Trophoblast cell (in vitro differentiated cells and primary cell): ENCODE results near the gene CHD3.

ENCODE experiments used
- DNase-seq, 2 donors: peaks; one replicate each; pipeline ENCODE4 v3.0.0-alpha.2; 2016
- H2AFZ ChIP-seq: 2 replicates; pipeline ENCODE4 v1.6.1; 2013; ENCODE audit warnings: low read length, moderate library complexity, mild to moderate bottlenecking; ENCODE audit not compliant: insufficient read depth, poor library complexity
- H2AK5ac ChIP-seq: 2 replicates; pipeline ENCODE4 v1.6.1; 2013; ENCODE audit warnings: mild to moderate bottlenecking, low read length
- H2BK120ac ChIP-seq: 2 replicates; pipeline ENCODE4 v1.6.1; 2013; ENCODE audit warnings: low read length, mild to moderate bottlenecking, moderate library complexity; ENCODE audit not compliant: insufficient read depth, poor library complexity
- H2BK12ac ChIP-seq: 2 replicates; pipeline ENCODE4 v1.6.1; 2013; ENCODE audit warnings: mild to moderate bottlenecking, low read length, moderate library complexity
- H2BK5ac ChIP-seq: 2 replicates; pipeline ENCODE4 v1.6.1; 2013; ENCODE audit warnings: low read length, low read depth, moderate library complexity, mild to moderate bottlenecking; ENCODE audit not compliant: poor library complexity
- H3K14ac ChIP-seq: 2 replicates; pipeline ENCODE4 v1.6.1; 2013; ENCODE audit warnings: mild to moderate bottlenecking, low read length
- H3K18ac ChIP-seq: 2 replicates; pipeline ENCODE4 v1.6.1; 2013; ENCODE audit warnings: mild to moderate bottlenecking, low read length
- H3K23ac ChIP-seq: 2 replicates; pipeline ENCODE4 v1.6.1; 2013; ENCODE audit warnings: low read length
- H3K27ac ChIP-seq: 2 replicates; pipeline ENCODE4 v1.5.1; 2013; ENCODE audit warnings: low read depth, mild to moderate bottlenecking, inconsistent platforms, low read length, moderate library complexity
- H3K27me3 ChIP-seq: 2 replicates; pipeline ENCODE4 v1.6.1; 2013; ENCODE audit warnings: inconsistent platforms, mild to moderate bottlenecking, low read length, moderate library complexity; ENCODE audit not compliant: insufficient read depth
- H3K36me3 ChIP-seq, 2 experiments: 1 replicate in 1 of 2; 2 replicates in 1 of 2; pipeline ENCODE4 v1.6.1; 2013; ENCODE audit warnings: low read length in 2 of 2, mild to moderate bottlenecking in 2 of 2, moderate library complexity in 1 of 2; ENCODE audit not compliant: insufficient read depth in 2 of 2, control insufficient read depth in 1 of 2
- H3K4ac ChIP-seq: 2 replicates; pipeline ENCODE4 v1.6.1; 2013; ENCODE audit warnings: low read depth, mild to moderate bottlenecking, low read length, moderate library complexity
- H3K4me1 ChIP-seq, 2 experiments: 1 replicate in 1 of 2; 2 replicates in 1 of 2; pipeline ENCODE4 v1.6.1; 2013; ENCODE audit warnings: low read length in 2 of 2, mild to moderate bottlenecking in 2 of 2, moderate library complexity in 1 of 2; ENCODE audit not compliant: insufficient read depth in 2 of 2, control insufficient read depth in 1 of 2
- H3K4me2 ChIP-seq: 2 replicates; pipeline ENCODE4 v1.6.1; 2013; ENCODE audit warnings: inconsistent platforms, mild to moderate bottlenecking, low read length, moderate library complexity
- H3K4me3 ChIP-seq: 2 replicates; pipeline ENCODE4 v1.5.1; 2013; ENCODE audit warnings: mild to moderate bottlenecking, low read depth, low read length, inconsistent platforms
- H3K79me1 ChIP-seq: one replicate; pipeline ENCODE4 v1.6.1; 2013; ENCODE audit warnings: low read length
- H3K79me2 ChIP-seq: 2 replicates; pipeline ENCODE4 v1.6.1; 2013; ENCODE audit warnings: low read length, mild to moderate bottlenecking; ENCODE audit not compliant: control insufficient read depth, insufficient read depth, poor library complexity
- H3K9ac ChIP-seq: 2 replicates; pipeline ENCODE4 v1.6.1; 2013; ENCODE audit warnings: mild to moderate bottlenecking, low read length
- H3K9me3 ChIP-seq: 2 replicates; pipeline ENCODE4 v1.6.1; 2013; ENCODE audit warnings: low read depth, mild to moderate bottlenecking, control low read depth, inconsistent platforms, low read length; ENCODE audit not compliant: insufficient read depth
- H4K12ac ChIP-seq: 2 replicates; pipeline ENCODE4 v1.6.1; 2013; ENCODE audit warnings: low read depth, mild to moderate bottlenecking, low read length, moderate library complexity
- H4K8ac ChIP-seq: 2 replicates; pipeline ENCODE4 v1.6.1; 2013; ENCODE audit warnings: low read depth, mild to moderate bottlenecking, low read length, moderate library complexity
- H4K91ac ChIP-seq: one replicate; pipeline ENCODE4 v1.6.1; 2013; ENCODE audit warnings: low read depth, mild to moderate bottlenecking, low read length, moderate library complexity
- WGBS: extraction: QIAGEN DNeasy Blood & Tissue Kit; methylation state at CpG from one replicate; pipeline ENCODE4 v1.1.7; 2013; ENCODE audit warnings: missing lambda C conversion rate; ENCODE audit not compliant: insufficient read length, insufficient coverage; ENCODE audit errors: extremely low coverage; 5-methylcytosine and 5-hydroxymethylcytosine counted together

CHD3 gene

DNA sequence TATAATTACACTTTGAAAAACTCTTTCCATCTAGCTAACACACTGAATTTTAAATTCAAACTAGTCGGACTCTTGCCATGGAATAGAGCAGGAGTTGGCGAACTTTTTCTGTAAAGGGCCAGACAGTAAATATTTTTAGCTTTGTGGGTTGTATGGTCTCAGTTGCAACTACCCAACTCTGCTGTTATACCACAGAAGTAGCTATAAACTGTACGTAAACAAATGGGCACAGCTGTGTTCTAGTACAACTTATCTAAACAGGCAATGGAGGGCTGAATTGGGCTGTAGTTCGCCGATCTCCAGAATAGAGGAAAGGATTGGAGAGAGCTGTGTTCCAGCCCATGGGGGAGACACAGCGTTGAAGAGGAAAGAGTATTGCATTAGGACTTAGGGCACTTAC, 52.2 kb downstream of the CHD3 start:
- H3K79me1 ChIP-seq: no peaks in the 10 kb centered on the region
- H3K4me2 ChIP-seq: no peak overlapping the region
- no peak overlapping the region for H3K4ac ChIP-seq
- H3K9me3 ChIP-seq: peaks cover 2% of the 10 kb centered on the region
- H4K91ac ChIP-seq: no peak overlapping the region
- no peaks in the 10 kb centered on the region for H3K27me3 ChIP-seq
- H2BK120ac ChIP-seq: no peak overlapping the region
- H3K4me3 ChIP-seq: no peak overlapping the region
- peaks cover 45 to 60% of the 10 kb centered on the region in 2 experiments for H3K36me3 ChIP-seq
- H2AFZ ChIP-seq: no peak overlapping the region
- H3K18ac ChIP-seq: no peak overlapping the region
- no peak overlapping the region for H2BK12ac ChIP-seq
- DNase-seq: no peak
- H3K9ac ChIP-seq: no peak overlapping the region
- no CpG with 5 or more reads among the region's 6 CpGs for WGBS
- no peaks in the 10 kb centered on the region for H3K79me2 ChIP-seq
- no peak overlapping the region for H3K27ac ChIP-seq
- no peak overlapping the region for H4K12ac ChIP-seq
- H2AK5ac ChIP-seq: no peak overlapping the region
- no peak overlapping the region for H3K14ac ChIP-seq
- H4K8ac ChIP-seq: no peak overlapping the region
- H2BK5ac ChIP-seq: no peak overlapping the region
- no peaks in the 10 kb centered on the region for H3K4me1 ChIP-seq
- H3K23ac ChIP-seq: no peak overlapping the region

DNA sequence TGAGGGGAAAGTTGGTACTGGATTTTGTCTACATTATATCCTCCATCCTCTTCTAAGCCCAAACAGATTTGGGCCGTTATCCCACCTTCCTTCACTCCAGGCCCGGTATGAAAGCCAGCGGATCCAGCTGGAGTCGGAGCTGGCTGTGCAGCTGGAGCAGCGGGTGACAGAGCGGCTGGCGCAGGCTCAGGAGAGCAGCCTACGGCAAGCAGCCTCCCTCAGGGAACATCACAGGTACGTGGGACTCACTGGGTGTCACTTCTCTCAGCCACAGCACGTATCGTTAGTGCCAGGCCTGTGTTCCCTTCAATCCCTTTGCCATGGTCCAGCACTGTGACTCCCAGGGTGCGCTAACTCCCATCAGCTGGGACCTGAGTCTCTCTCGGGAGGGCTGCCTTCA, 54.7 kb downstream of the CHD3 start:
- Histone ChIP-seq H4K91ac (no peak overlapping the region), H2BK12ac (no peak overlapping the region), H3K4ac (no peak overlapping the region), H3K9me3 (peaks cover 2% of the 10 kb centered on the region), H4K12ac (no peak overlapping the region), H3K9ac (no peak overlapping the region), H3K79me1 (no peaks in the 10 kb centered on the region), H3K4me2 (no peak overlapping the region), H4K8ac (no peak overlapping the region), H3K79me2 (no peaks in the 10 kb centered on the region), H2AK5ac (no peak overlapping the region), H3K27me3 (no peaks in the 10 kb centered on the region), H2BK5ac (no peak overlapping the region), H3K4me1 (no peaks in the 10 kb centered on the region), H3K23ac (no peak overlapping the region), H2BK120ac (no peak overlapping the region), H3K14ac (no peak overlapping the region), H3K18ac (no peak overlapping the region), H3K36me3 (peaks cover 53 to 67% of the 10 kb centered on the region in 2 experiments), H2AFZ (no peak overlapping the region), H3K27ac (no peak overlapping the region), H3K4me3 (no peak overlapping the region)
- no CpG with 5 or more reads among the region's 13 CpGs for WGBS
- DNase-seq: no peak

DNA sequence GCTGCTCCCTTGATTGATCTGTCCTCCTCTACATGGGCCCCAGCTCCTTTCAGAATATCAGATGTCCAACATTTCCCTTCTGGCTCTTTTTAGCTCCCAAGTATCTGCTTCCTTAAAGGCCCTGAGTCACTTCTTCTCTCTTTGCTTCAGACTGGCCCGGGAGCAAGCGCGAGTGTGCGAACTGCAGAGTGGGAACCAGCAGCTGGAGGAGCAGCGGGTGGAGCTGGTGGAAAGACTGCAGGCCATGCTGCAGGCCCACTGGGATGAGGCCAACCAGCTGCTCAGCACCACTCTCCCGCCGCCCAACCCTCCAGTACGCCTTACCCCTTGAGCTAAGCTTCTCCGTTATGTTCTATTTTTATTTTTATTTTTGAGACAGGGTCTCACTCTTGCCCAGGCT, 55.7 kb downstream of the CHD3 start:
- H4K91ac ChIP-seq: no peak overlapping the region
- no peak overlapping the region for H3K4ac ChIP-seq
- no peak overlapping the region for H2BK5ac ChIP-seq
- no peak overlapping the region for H3K23ac ChIP-seq
- H3K79me2 ChIP-seq: no peaks in the 10 kb centered on the region
- no peak for DNase-seq
- no peaks in the 10 kb centered on the region for H3K79me1 ChIP-seq
- no peak overlapping the region for H3K27ac ChIP-seq
- peaks cover 57 to 72% of the 10 kb centered on the region in 2 experiments for H3K36me3 ChIP-seq
- H4K12ac ChIP-seq: no peak overlapping the region
- no peak overlapping the region for H4K8ac ChIP-seq
- H3K18ac ChIP-seq: no peak overlapping the region
- no peak overlapping the region for H3K9ac ChIP-seq
- no peak overlapping the region for H2BK120ac ChIP-seq
- no peak overlapping the region for H2BK12ac ChIP-seq
- no peaks in the 10 kb centered on the region for H3K27me3 ChIP-seq
- no CpG with 5 or more reads among the region's 9 CpGs for WGBS
- H3K4me1 ChIP-seq: no peaks in the 10 kb centered on the region
- H3K4me3 ChIP-seq: no peak overlapping the region
- no peak overlapping the region for H2AK5ac ChIP-seq
- H3K14ac ChIP-seq: no peak overlapping the region
- no peak overlapping the region for H3K4me2 ChIP-seq
- no peak overlapping the region for H2AFZ ChIP-seq
- H3K9me3 ChIP-seq: peaks cover 2% of the 10 kb centered on the region

DNA sequence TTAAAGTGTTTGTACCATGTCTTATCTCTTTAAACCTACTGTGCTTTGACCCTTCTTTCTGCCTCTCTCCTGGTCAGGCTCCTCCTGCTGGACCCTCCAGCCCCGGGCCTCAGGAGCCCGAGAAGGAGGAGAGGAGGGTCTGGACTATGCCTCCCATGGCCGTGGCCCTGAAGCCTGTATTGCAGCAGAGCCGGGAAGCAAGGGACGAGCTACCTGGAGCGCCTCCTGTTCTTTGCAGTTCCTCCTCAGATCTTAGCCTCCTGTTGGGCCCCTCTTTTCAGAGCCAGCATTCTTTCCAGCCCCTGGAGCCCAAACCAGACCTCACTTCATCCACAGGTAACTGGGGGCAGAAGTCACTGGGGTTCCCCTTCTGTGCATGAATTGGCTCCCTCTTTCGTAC, 57.1 kb downstream of the CHD3 start:
- Histone ChIP-seq H3K18ac (no peak overlapping the region), H3K9ac (no peak overlapping the region), H4K8ac (no peak overlapping the region), H3K9me3 (peaks cover 2% of the 10 kb centered on the region), H3K4me3 (no peak overlapping the region), H2BK12ac (no peak overlapping the region), H3K27me3 (no peaks in the 10 kb centered on the region), H2BK5ac (no peak overlapping the region), H4K91ac (no peak overlapping the region), H2BK120ac (no peak overlapping the region), H3K79me1 (no peaks in the 10 kb centered on the region), H3K4me2 (no peak overlapping the region), H3K4me1 (no peaks in the 10 kb centered on the region), H2AK5ac (no peak overlapping the region), H4K12ac (no peak overlapping the region), H3K27ac (no peak overlapping the region), H3K36me3 (peaks cover 52 to 63% of the 10 kb centered on the region in 2 experiments), H2AFZ (no peak overlapping the region), H3K4ac (no peak overlapping the region), H3K14ac (no peak overlapping the region), H3K79me2 (no peaks in the 10 kb centered on the region), H3K23ac (no peak overlapping the region)
- no CpG with 5 or more reads among the region's 7 CpGs for WGBS
- DNase-seq: no peak
